ENCODE measurements around the gene PSMD10.

Gene PSMD10

GRCh38 chrX:108053218-108053617, 38.1 kb downstream of the PSMD10 start:
- Histone ChIP-seq H3K4me2 (ENCODE audit: low read length) (no peak overlapping the region), H3K9ac (ENCODE audit: low read length) (no peak overlapping the region)

GRCh38 chrX:108049649-108050048, 41.7 kb downstream of the PSMD10 start:
- no peak overlapping the region for H3K4ac ChIP-seq (ENCODE audit: low read depth, low read length)
- no peak overlapping the region for H2BK15ac ChIP-seq (replicated peaks; ENCODE audit: low read depth)
- no peaks in the 10 kb centered on the region for H3K4me1 ChIP-seq (ENCODE audit: control insufficient read depth, low read depth, low read length)
- no peak overlapping the region for H2BK120ac ChIP-seq (ENCODE audit: low read depth, low read length)
- H4K8ac ChIP-seq (ENCODE audit: low read depth, low read length), result no peak overlapping the region
- DNase-seq, result no peak
- H3K36me3 ChIP-seq (ENCODE audit: control insufficient read depth, insufficient read depth, low read length), result no peaks in the 10 kb centered on the region
- no peak overlapping the region for H3K4me3 ChIP-seq (ENCODE audit: low read length)
- no peak overlapping the region for H3K23ac ChIP-seq (ENCODE audit: low read length)
- H3K79me1 ChIP-seq (ENCODE audit: low read length), result no peaks in the 10 kb centered on the region
- H3K79me2 ChIP-seq (ENCODE audit: control insufficient read depth, insufficient read depth, low read length), result no peaks in the 10 kb centered on the region
- H3K27me3 ChIP-seq (ENCODE audit: insufficient read depth, low read length, poor library complexity), result no peaks in the 10 kb centered on the region
- no peak overlapping the region for H2BK5ac ChIP-seq (ENCODE audit: low read length)
- H3K4me2 ChIP-seq (ENCODE audit: low read length), result no peak overlapping the region
- no peak overlapping the region for H4K5ac ChIP-seq (ENCODE audit: low read length)
- no CpG with 5 or more reads among the region's 1 CpG for WGBS (ENCODE audit: extremely low coverage, insufficient coverage, low lambda C conversion rate)
- no peak overlapping the region for H3K18ac ChIP-seq (ENCODE audit: low read length)
- no peak overlapping the region for H3K27ac ChIP-seq (ENCODE audit: low read depth, low read length)
- no peak overlapping the region for H3K9ac ChIP-seq (ENCODE audit: low read length)
- H2AK5ac ChIP-seq (ENCODE audit: low read length), result no peak overlapping the region
- H3K56ac ChIP-seq (ENCODE audit: low read length), result no peak overlapping the region

More at GRCh38 chrX:108053218-108053617, 38.1 kb downstream of the PSMD10 start:
- no peak overlapping the region for H3K23ac ChIP-seq (ENCODE audit: low read length)
- no peaks in the 10 kb centered on the region for H3K79me2 ChIP-seq (ENCODE audit: control insufficient read depth, insufficient read depth, low read length)
- no peaks in the 10 kb centered on the region for H3K79me1 ChIP-seq (ENCODE audit: low read length)
- H3K4ac ChIP-seq (ENCODE audit: low read depth, low read length), result no peak overlapping the region
- H4K8ac ChIP-seq (ENCODE audit: low read depth, low read length), result no peak overlapping the region
- no peak overlapping the region for H2BK120ac ChIP-seq (ENCODE audit: low read depth, low read length)
- H4K5ac ChIP-seq (ENCODE audit: low read length), result no peak overlapping the region
- no peak overlapping the region for H2AK5ac ChIP-seq (ENCODE audit: low read length)
- H3K4me3 ChIP-seq (ENCODE audit: low read length), result no peak overlapping the region
- H3K27ac ChIP-seq (ENCODE audit: low read depth, low read length), result no peak overlapping the region
- no peak for DNase-seq
- no peaks in the 10 kb centered on the region for H3K27me3 ChIP-seq (ENCODE audit: insufficient read depth, low read length, poor library complexity)
- no peaks in the 10 kb centered on the region for H3K36me3 ChIP-seq (ENCODE audit: control insufficient read depth, insufficient read depth, low read length)
- H2BK15ac ChIP-seq (replicated peaks; ENCODE audit: low read depth), result no peak overlapping the region
- H3K56ac ChIP-seq (ENCODE audit: low read length), result no peak overlapping the region
- H2BK5ac ChIP-seq (ENCODE audit: low read length), result no peak overlapping the region
- no peak overlapping the region for H3K18ac ChIP-seq (ENCODE audit: low read length)
- no peaks in the 10 kb centered on the region for H3K4me1 ChIP-seq (ENCODE audit: control insufficient read depth, low read depth, low read length)

- no peak within 1 kb of the TSS for H2BK120ac ChIP-seq (ENCODE audit: low read depth, low read length)
- H3K56ac ChIP-seq (ENCODE audit: low read length), result no peak within 1 kb of the TSS
- no CpG with 5 or more reads among the region's 10 CpGs for WGBS (ENCODE audit: extremely low coverage, insufficient coverage, low lambda C conversion rate)
Measured at GRCh38 chrX:108044554-108045256, 46.6 kb downstream of the PSMD10 start, which contains the start of gene VSIG1. VSIG1 (plus strand) TSS chrX:108045065; CDS start chrX:108045131, 66 bp downstream.

GRCh38 chrX:108036298-108036973, 54.9 kb downstream of the PSMD10 start:
- Histone ChIP-seq H3K23ac (ENCODE audit: low read length) (no peak overlapping the region), H3K56ac (ENCODE audit: low read length) (no peak overlapping the region), H3K27ac (ENCODE audit: low read depth, low read length) (no peak overlapping the region), H3K4ac (ENCODE audit: low read depth, low read length) (no peak overlapping the region), H3K18ac (ENCODE audit: low read length) (no peak overlapping the region), H3K79me2 (ENCODE audit: control insufficient read depth, insufficient read depth, low read length) (no peaks in the 10 kb centered on the region), H3K27me3 (ENCODE audit: insufficient read depth, low read length, poor library complexity) (no peaks in the 10 kb centered on the region), H2BK15ac (replicated peaks; ENCODE audit: low read depth) (no peak overlapping the region), H3K9ac (ENCODE audit: low read length) (no peak overlapping the region), H2BK5ac (ENCODE audit: low read length) (no peak overlapping the region), H4K5ac (ENCODE audit: low read length) (no peak overlapping the region), H3K4me3 (ENCODE audit: low read length) (no peak overlapping the region), H3K36me3 (ENCODE audit: control insufficient read depth, insufficient read depth, low read length) (no peaks in the 10 kb centered on the region), H4K8ac (ENCODE audit: low read depth, low read length) (no peak overlapping the region), H2BK120ac (ENCODE audit: low read depth, low read length) (no peak overlapping the region), H3K79me1 (ENCODE audit: low read length) (no peaks in the 10 kb centered on the region), H3K4me2 (ENCODE audit: low read length) (no peak overlapping the region), H3K4me1 (ENCODE audit: control insufficient read depth, low read depth, low read length) (no peaks in the 10 kb centered on the region), H2AK5ac (ENCODE audit: low read length) (no peak overlapping the region)
- WGBS (ENCODE audit: extremely low coverage, insufficient coverage, low lambda C conversion rate), result no CpG with 5 or more reads among the region's 4 CpGs
- peak; percentile 3 for DNase-seq

More at GRCh38 chrX:108044554-108045256, 46.6 kb downstream of the PSMD10 start, which contains the start of gene VSIG1:
- H3K18ac ChIP-seq (ENCODE audit: low read length), result no peak within 1 kb of the TSS
- no peaks in the 10 kb centered on the region for H3K79me1 ChIP-seq (ENCODE audit: low read length)
- no peak within 1 kb of the TSS for H3K9ac ChIP-seq (ENCODE audit: low read length)
- H3K4me3 ChIP-seq (ENCODE audit: low read length), result no peak within 1 kb of the TSS
- H4K5ac ChIP-seq (ENCODE audit: low read length), result no peak within 1 kb of the TSS
- no peak for DNase-seq
- no peak within 1 kb of the TSS for H3K27ac ChIP-seq (ENCODE audit: low read depth, low read length)
- H3K23ac ChIP-seq (ENCODE audit: low read length), result no peak within 1 kb of the TSS
- H3K27me3 ChIP-seq (ENCODE audit: insufficient read depth, low read length, poor library complexity), result no peaks in the 10 kb centered on the region
- H3K79me2 ChIP-seq (ENCODE audit: control insufficient read depth, insufficient read depth, low read length), result no peaks in the 10 kb centered on the region
- no peaks in the 10 kb centered on the region for H3K4me1 ChIP-seq (ENCODE audit: control insufficient read depth, low read depth, low read length)
- H3K36me3 ChIP-seq (ENCODE audit: control insufficient read depth, insufficient read depth, low read length), result no peaks in the 10 kb centered on the region
- no peak within 1 kb of the TSS for H3K4me2 ChIP-seq (ENCODE audit: low read length)
- no peak within 1 kb of the TSS for H2AK5ac ChIP-seq (ENCODE audit: low read length)
- H4K8ac ChIP-seq (ENCODE audit: low read depth, low read length), result no peak within 1 kb of the TSS
- H2BK5ac ChIP-seq (ENCODE audit: low read length), result no peak within 1 kb of the TSS
- H3K4ac ChIP-seq (ENCODE audit: low read depth, low read length), result no peak within 1 kb of the TSS
- no peak within 1 kb of the TSS for H2BK15ac ChIP-seq (replicated peaks; ENCODE audit: low read depth)

- DNase-seq, result no peak
- Histone ChIP-seq H3K18ac (ENCODE audit: low read length) (no peak overlapping the region), H3K56ac (ENCODE audit: low read length) (no peak overlapping the region), H3K4ac (ENCODE audit: low read depth, low read length) (no peak overlapping the region), H4K5ac (ENCODE audit: low read length) (no peak overlapping the region), H2BK120ac (ENCODE audit: low read depth, low read length) (no peak overlapping the region), H3K23ac (ENCODE audit: low read length) (no peak overlapping the region), H2AK5ac (ENCODE audit: low read length) (no peak overlapping the region), H3K27me3 (ENCODE audit: insufficient read depth, low read length, poor library complexity) (no peaks in the 10 kb centered on the region), H3K27ac (ENCODE audit: low read depth, low read length) (no peak overlapping the region), H2BK15ac (replicated peaks; ENCODE audit: low read depth) (no peak overlapping the region), H3K79me1 (ENCODE audit: low read length) (no peaks in the 10 kb centered on the region), H2BK5ac (ENCODE audit: low read length) (no peak overlapping the region), H3K9ac (ENCODE audit: low read length) (no peak overlapping the region), H3K36me3 (ENCODE audit: control insufficient read depth, insufficient read depth, low read length) (no peaks in the 10 kb centered on the region), H4K8ac (ENCODE audit: low read depth, low read length) (no peak overlapping the region), H3K4me2 (ENCODE audit: low read length) (no peak overlapping the region), H3K79me2 (ENCODE audit: control insufficient read depth, insufficient read depth, low read length) (no peaks in the 10 kb centered on the region), H3K4me3 (ENCODE audit: low read length) (no peak overlapping the region), H3K4me1 (ENCODE audit: control insufficient read depth, low read depth, low read length) (no peaks in the 10 kb centered on the region)
- WGBS (ENCODE audit: extremely low coverage, insufficient coverage, low lambda C conversion rate), result no CpG with 5 or more reads among the region's 3 CpGs
Measured at GRCh38 chrX:108034725-108035124, 56.6 kb downstream of the PSMD10 start.

Measured in mesendoderm (in vitro differentiated cells).